Lower leg skin (tissue), 4 donors: ENCODE measurements around the gene CACNA1I. TPM values are rescaled to one million over a fixed set of nuclear protein-coding genes. Genes with fewer than 3 reads are reported as not detected.

Experiments used
- DNase-seq, 2 donors: peaks; one replicate each; pipeline ENCODE4 v3.0.0-alpha.2; 2019; ENCODE audit warnings: low spot score in 2 of 2
- H3K4me3 ChIP-seq: fragments of 200-600 bp; sonication (generic); 2 replicates; pipeline ENCODE4 v1.5.1; 2017; ENCODE audit warnings: mild to moderate bottlenecking, low read depth; ENCODE audit not compliant: poor library complexity, severe bottlenecking
- POLR2A ChIP-seq, 2 donors: fragments of 450-650 bp; IDR thresholded peaks; one replicate each; pipeline ENCODE4 v1.6.1; 2016 to 2017; ENCODE audit warnings: antibody characterized with exemption in 2 of 2, mild to moderate bottlenecking in 1 of 2, moderate library complexity in 1 of 2
- WGBS, 2 donors: methylation state at CpG; one replicate each; pipeline ENCODE4 v1.1.5; 2018; 5-methylcytosine and 5-hydroxymethylcytosine counted together
- intact Hi-C: fragments of 100-400 bp; cut with DNase I; formaldehyde crosslinking; loops from one replicate; pipeline ENCODE4 v1.15.0; 2023; ENCODE audit warnings: low total_unique reads
- total RNA-seq, 4 donors: library from RNA; depleted of rRNA; stranded (reverse); fragments of >200 nt; gene quantifications; one replicate each; pipeline ENCODE4 v1.1.0, GENCODE V29; 2016
- TF ChIP-seq, protein P1 (sequence below), 3 donors: fragments of 450-650 bp; IDR thresholded peaks; one replicate each; pipeline ENCODE4 v1.5.1; 2016; ENCODE audit warnings: antibody characterized with exemption in 3 of 3, mild to moderate bottlenecking in 3 of 3, moderate library complexity in 2 of 3

The CACNA1I gene
- total RNA-seq, 4 donors from 2014 or later = 0.13 to 0.27 (median 0.21) TPM

DNA sequence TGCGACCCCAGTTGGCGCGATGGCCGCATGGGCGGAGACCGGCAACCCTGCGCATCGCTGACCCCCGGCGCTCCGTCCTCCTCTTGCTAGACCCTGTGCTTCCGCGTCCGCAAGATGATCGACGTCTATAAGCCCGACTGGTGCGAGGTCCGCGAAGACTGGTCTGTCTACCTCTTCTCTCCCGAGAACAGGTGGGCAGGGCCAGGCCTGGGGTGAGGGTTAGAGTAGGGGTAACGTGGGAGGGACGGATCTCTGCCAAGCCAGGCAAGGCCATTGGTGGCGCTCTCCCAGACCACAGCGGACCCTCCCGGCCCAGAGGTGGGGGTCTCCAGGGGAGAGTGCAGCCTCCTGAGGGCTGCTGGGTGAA is 92.1 kb downstream of the CACNA1I start:
- no peak overlapping the region for H3K4me3 ChIP-seq
- 30 to 38% methylated on average over 6 to 7 of the region's 26 CpGs for WGBS, 2 donors
- TF ChIP-seq, protein P1, sequence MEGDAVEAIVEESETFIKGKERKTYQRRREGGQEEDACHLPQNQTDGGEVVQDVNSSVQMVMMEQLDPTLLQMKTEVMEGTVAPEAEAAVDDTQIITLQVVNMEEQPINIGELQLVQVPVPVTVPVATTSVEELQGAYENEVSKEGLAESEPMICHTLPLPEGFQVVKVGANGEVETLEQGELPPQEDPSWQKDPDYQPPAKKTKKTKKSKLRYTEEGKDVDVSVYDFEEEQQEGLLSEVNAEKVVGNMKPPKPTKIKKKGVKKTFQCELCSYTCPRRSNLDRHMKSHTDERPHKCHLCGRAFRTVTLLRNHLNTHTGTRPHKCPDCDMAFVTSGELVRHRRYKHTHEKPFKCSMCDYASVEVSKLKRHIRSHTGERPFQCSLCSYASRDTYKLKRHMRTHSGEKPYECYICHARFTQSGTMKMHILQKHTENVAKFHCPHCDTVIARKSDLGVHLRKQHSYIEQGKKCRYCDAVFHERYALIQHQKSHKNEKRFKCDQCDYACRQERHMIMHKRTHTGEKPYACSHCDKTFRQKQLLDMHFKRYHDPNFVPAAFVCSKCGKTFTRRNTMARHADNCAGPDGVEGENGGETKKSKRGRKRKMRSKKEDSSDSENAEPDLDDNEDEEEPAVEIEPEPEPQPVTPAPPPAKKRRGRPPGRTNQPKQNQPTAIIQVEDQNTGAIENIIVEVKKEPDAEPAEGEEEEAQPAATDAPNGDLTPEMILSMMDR (IDR thresholded peaks at IDR 0.05) = no peak
- TF ChIP-seq POLR2A (IDR thresholded peaks at IDR 0.05) = no peak
- intact Hi-C loops = no loop called here
- no peak for DNase-seq

DNA sequence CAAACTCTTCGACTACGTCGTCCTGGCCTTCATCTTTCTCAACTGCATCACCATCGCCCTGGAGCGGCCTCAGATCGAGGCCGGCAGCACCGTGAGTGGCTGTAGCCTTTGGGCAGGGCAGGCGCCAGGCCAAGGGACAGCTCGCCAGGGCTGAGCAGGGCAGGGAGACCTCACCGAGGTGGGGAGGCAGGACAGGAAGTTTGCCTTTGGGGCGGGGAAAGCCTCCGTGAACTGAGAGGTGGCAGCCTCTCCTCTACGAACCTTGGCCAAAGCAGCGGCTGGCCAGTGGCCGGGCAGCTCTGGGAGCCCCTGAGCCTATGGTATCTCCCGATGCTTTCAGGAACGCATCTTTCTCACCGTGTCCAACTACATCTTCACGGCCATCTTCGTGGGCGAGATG is 93.2 kb downstream of the CACNA1I start:
- TF ChIP-seq, protein P1 (IDR thresholded peaks at IDR 0.05) = no peak
- no peak for TF ChIP-seq POLR2A (IDR thresholded peaks at IDR 0.05)
- intact Hi-C loops = no loop called here
- H3K4me3 ChIP-seq = no peak overlapping the region
- WGBS, 2 donors = 45 to 52% methylated on average over 16 to 21 of the region's 22 CpGs
- no peak for DNase-seq

DNA sequence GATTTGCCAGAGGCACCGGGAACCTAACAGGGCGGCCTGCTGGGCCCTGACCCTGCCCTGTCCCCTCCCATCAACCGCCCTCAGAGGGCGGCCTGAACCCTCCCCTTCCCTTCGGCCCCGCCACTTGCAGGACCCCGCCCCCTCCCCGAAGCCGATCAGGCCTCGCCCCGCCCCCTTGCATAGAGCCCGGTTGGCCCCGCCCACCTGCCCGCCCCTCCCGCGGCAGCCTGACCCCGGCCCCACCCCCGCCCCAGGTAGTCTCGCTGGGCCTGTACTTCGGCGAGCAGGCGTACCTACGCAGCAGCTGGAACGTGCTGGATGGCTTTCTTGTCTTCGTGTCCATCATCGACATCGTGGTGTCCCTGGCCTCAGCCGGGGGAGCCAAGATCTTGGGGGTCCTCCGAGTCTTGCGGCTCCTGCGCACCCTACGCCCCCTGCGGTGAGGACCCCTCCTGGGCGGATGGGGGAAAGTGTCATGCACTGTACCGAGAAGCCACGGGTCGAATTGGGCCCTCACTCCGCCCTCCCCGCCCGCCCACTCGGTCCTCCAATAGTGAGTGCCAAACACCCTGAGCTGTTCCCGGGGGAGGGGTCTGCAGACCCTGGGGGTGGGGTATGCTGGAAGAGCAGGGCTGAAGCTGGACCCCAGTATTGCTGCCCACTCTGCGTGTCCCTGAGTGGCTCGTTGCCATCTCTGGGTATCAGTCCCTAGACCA is 94.1 kb downstream of the CACNA1I start:
- 18 to 45% methylated on average over 10 to 28 of the region's 44 CpGs for WGBS, 2 donors
- no peak for DNase-seq

DNA sequence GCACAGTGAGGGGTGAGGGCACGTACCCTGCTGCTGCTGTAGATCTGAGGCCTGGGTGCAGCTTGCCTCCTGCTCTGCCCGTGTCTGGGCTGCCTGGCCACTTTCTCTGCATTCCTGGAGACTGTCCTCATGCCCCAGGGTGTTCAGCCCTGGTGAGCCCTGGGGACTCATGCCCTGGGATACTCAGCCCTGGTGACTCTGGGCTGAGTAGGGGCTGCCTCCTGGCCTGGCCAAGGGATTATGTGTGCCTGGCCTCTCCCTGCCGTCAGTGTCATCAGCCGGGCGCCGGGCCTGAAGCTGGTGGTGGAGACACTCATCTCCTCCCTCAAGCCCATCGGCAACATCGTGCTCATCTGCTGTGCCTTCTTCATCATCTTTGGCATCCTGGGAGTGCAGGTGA is 94.7 kb downstream of the CACNA1I start:
- TF ChIP-seq, protein P1 (IDR thresholded peaks at IDR 0.05) = no peak
- TF ChIP-seq POLR2A (IDR thresholded peaks at IDR 0.05) = no peak
- intact Hi-C loops = no loop called here
- no peak overlapping the region for H3K4me3 ChIP-seq
- no peak for DNase-seq
- 36 to 50% methylated on average over 7 of the region's 8 CpGs for WGBS, 2 donors

More for the DNA sequence above, 94.1 kb downstream of the CACNA1I start:
- TF ChIP-seq, protein P1 (IDR thresholded peaks at IDR 0.05) = no peak
- TF ChIP-seq POLR2A (IDR thresholded peaks at IDR 0.05) = no peak
- intact Hi-C loops = no loop called here
- no peak overlapping the region for H3K4me3 ChIP-seq

DNA sequence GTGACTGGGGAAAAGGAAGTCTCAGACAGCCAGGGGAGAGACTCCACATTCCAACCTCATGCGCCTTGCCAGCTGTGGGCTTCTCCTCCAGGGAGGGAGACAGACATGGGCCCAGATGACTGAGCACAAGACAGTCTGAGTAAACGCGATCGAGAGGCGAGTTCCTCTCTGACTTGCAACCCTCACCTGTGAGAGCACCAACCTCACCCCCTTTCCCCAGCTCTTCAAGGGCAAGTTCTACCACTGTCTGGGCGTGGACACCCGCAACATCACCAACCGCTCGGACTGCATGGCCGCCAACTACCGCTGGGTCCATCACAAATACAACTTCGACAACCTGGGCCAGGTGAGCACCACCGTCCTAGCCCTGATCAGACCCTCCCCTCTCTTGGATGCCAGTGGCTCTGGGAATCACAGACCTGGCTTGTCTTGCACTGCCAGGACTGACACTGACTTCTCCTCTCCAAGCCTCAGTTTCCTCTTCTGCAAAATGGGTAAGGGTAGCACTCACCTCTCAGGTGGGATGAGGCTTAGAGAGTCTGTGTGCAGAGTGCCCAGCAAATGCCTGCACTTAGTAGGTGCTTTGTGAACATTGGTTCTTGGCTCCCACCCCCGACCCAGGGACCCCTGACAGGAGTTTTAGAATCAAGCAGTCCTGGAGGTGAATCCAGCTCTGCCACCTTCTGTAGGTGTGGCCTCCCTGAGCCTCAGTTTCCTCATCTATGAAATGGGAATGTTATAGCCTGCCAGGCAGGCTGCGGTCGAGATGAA is 95.3 kb downstream of the CACNA1I start:
- WGBS, 2 donors = 73 to 75% methylated on average over 16 of the region's 16 CpGs
- no peak overlapping the region for H3K4me3 ChIP-seq
- TF ChIP-seq, protein P1 (IDR thresholded peaks at IDR 0.05) = no peak
- TF ChIP-seq POLR2A (IDR thresholded peaks at IDR 0.05) = no peak
- intact Hi-C loops = no loop called here
- DNase-seq = no peak
